Motor neuron (in vitro differentiated cells): ENCODE data around the gene ZNF292. TPM values are rescaled to one million over a fixed set of nuclear protein-coding genes. Genes with fewer than 3 reads are reported as not detected.
A peak's percentile ranks its signal among the peaks of the same experiment; 100 is the strongest.
"Not testable (repeated sequence)": the region's sequence is repeated elsewhere in the genome, so short reads cannot be mapped to it uniquely, and the experiment has no call there.

Source experiments
- ATAC-seq, 8 experiments: fragments of 200-7000 bp; cut with Tn5 transposase; replicated peaks in 6 of 8; 2 replicates each; pipeline ENCODE4 v1.8.0; 2021; ENCODE audit warnings: mild to moderate bottlenecking in 8 of 8, moderate library complexity in 8 of 8
- H3K27ac ChIP-seq, 2 donors: fragments of 250-450 bp; sonication (Bioruptor Pico); 2 replicates each; pipeline ENCODE4 v1.9.0; 2021; ENCODE audit warnings: antibody characterized with exemption in 2 of 2, mild to moderate bottlenecking in 2 of 2, moderate library complexity in 1 of 2
- H3K4me1 ChIP-seq, 2 donors: fragments of 250-450 bp; sonication (Bioruptor Pico); replicated peaks in 1 of 2; 2 replicates each; pipeline ENCODE4 v1.6.1; 2021; ENCODE audit warnings: antibody characterized with exemption in 2 of 2, mild to moderate bottlenecking in 2 of 2, moderate library complexity in 1 of 2
- H3K4me3 ChIP-seq, 5 donors: fragments of 250-450 bp; sonication (Bioruptor Pico); 2 replicates each; pipeline ENCODE4 v1.9.0; 2021; ENCODE audit warnings: antibody characterized with exemption in 5 of 5, mild to moderate bottlenecking in 5 of 5, moderate library complexity in 4 of 5
- WGBS, 10 experiments: fragments of 450-650 bp; shearing (Covaris generic); methylation state at CpG; one replicate each; pipeline ENCODE4 v1.0.0; 2022; 5-methylcytosine and 5-hydroxymethylcytosine counted together
- in situ Hi-C, 9 experiments: fragments of 400-800 bp; cut with MboI; loops; one replicate each; pipeline ENCODE4 v1.15.0; 2021; ENCODE audit warnings: low sequenced_read_pairs in 9 of 9, low pct_unique_long_range_greater_than_20kb in 2 of 9; ENCODE audit not compliant: unreplicated experiment in 9 of 9
- total RNA-seq, 8 experiments: library from RNA; unstranded; fragments of 300-600 nt; gene quantifications; 2 replicates each; pipeline versions ENCODE4 v1.2.3 to v1.2.4, GENCODE V29; 2022

Gene ZNF292
- total RNA-seq, 8 experiments from 2014 or later = 18.2 to 67.0 (median 50.7) TPM

DNA sequence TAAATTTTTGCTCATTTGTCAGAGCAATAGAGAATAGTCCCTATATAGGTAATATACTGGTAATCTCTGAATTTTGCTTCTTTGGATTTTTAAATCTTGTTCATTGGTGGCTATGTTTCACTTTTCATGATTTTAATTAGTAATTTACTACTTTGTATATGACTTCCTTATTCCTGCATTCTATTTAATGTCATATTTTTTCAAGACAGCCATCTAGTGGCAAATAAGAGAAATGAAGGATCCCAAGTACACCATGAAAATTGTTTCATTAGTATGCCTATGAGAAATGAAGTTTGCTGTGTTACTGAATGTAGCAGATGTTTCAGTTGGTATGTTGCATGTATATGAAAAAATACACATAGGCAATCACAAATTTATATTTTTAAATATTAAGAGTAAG, 82.4 kb downstream of the ZNF292 start:
- Histone ChIP-seq H3K27ac (no peak overlapping the region), H3K4me3 (no peak overlapping the region), H3K4me1 (no peaks in the 10 kb centered on the region)
- in situ Hi-C loops = no loop called here
- peak in 3 of 8 experiments; percentile 27 to 53 (median 44) for ATAC-seq

DNA sequence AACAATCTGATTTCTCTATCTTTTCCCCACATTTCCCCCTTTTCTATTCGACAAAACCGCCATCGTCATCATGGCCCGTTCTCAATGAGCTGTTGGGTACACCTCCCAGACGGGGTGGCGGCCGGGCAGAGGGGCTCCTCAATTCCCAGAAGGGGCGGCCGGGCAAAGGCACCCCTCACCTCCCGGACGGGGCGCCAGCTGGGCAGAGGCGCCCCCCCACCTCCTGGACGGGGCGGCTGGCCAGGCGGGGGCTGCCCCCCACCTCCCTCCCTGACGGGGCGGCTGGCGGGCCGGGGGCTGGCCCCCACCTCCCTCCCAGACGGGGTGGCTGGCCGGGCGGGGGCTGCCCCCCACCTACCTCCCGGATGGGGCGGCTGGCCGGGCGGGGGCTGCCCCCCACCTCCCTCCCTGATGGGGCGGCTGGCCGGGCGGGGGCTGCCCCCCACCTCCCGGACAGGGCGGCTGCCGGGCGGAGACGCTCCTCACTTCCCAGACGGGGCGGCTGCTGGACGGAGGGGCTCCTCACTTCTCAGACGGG, 83.8 kb downstream of the ZNF292 start:
- H3K4me1 ChIP-seq, ATAC-seq, H3K4me3 ChIP-seq, H3K27ac ChIP-seq, in situ Hi-C loops: not testable (repeated sequence)
- WGBS, 10 experiments = no CpG with 5 or more reads among the region's 39 CpGs

DNA sequence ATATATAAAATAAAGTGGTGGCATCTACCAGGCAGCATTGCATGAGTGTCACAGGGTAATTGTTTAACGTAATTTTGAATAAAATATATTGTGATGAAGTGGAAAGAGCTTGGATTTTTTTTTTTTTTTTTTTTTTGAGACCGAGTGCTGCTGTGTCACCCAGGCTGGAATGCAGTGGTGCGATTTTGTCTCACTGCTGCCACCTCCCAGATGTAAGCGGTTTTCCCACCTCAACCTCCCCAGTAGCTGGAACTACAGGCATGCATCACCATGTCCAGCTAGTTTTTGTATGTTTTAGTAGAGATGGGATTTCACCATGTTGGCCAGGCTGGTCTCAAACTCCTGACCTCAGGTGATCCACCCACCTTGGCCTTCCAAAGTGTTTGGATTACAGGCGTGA, 85.9 kb downstream of the ZNF292 start:
- Histone ChIP-seq H3K4me1 (no peaks in the 10 kb centered on the region), H3K27ac (no peak overlapping the region), H3K4me3 (no peak overlapping the region)
- 83 to 100% (median 100%) methylated on average over 1 to 5 of the region's 5 CpGs; no CpG with 5 or more reads in 2 of the 10 experiments for WGBS, 10 experiments
- in situ Hi-C loops = no loop called here
- ATAC-seq = no peak

DNA sequence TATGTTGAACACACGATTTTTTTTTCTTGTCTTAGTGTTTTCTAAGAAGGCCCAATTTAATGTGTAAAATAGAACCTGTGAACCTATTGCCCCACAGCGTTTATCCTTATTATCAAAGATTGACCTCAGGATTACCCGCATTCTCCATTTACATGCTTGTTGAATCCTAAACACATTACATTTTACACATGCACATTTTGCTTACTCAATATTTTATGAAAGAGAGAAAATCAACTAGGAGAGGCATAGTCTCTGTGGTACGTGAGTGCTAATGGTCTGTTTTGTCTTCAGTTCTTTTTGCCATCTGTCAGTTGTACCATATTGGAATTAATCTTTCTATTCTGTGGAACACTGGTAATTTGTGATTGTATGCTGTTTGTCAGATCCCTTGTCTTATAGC, 86.9 kb downstream of the ZNF292 start:
- WGBS, 10 experiments = 13 to 93% (median 67%) methylated on average over 1 to 4 of the region's 4 CpGs; no CpG with 5 or more reads in 1 of the 10 experiments
- Histone ChIP-seq H3K4me1 (no peaks in the 10 kb centered on the region), H3K27ac (no peak overlapping the region), H3K4me3 (no peak overlapping the region)
- in situ Hi-C loops = no loop called here
- ATAC-seq = peak in 2 of 8 experiments; percentile 73 to 90

DNA sequence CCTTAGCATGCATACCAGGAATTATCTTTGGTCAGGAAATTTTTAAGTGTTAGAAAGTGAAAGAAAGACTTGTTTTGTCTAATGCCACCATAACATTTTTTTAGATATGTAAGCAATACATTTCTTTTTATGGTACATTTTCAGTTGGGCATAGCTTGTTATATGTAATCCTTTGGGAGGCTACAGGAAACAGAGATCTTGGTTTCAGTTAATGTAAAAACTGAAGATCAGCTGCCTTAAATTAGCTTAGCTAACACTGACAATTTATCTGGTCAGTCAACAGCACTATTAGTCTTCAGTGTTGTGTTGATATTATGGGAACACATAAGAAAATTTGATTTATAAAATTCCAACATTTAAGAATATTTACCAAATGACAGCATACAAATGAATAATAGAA, 88.4 kb downstream of the ZNF292 start:
- ATAC-seq = no peak
- Histone ChIP-seq H3K27ac (no peak overlapping the region), H3K4me1 (no peaks in the 10 kb centered on the region), H3K4me3 (no peak overlapping the region)
- in situ Hi-C loops = no loop called here

DNA sequence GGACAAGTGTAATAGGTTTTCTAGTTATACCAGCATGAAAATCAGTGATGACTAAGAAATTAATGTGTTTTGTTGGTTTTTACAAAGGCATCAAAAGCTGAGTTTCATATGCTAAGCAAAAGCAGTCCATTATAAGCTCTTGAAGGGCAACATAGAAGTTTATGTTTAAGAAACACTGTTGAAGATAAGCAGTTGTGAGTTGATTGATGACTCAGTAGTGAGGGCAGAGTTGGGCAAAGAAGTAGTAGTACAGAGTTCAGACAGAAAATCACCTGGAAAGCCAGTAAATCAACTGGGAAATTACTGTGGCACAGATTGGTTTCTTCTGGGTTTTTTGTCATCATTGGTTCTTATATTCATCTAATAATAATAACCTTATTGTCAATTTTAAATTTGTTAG, 89.0 kb downstream of the ZNF292 start:
- no peak overlapping the region for H3K27ac ChIP-seq
- ATAC-seq = no peak
- no peak overlapping the region for H3K4me3 ChIP-seq
- in situ Hi-C loops = no loop called here
- no peaks in the 10 kb centered on the region for H3K4me1 ChIP-seq

DNA sequence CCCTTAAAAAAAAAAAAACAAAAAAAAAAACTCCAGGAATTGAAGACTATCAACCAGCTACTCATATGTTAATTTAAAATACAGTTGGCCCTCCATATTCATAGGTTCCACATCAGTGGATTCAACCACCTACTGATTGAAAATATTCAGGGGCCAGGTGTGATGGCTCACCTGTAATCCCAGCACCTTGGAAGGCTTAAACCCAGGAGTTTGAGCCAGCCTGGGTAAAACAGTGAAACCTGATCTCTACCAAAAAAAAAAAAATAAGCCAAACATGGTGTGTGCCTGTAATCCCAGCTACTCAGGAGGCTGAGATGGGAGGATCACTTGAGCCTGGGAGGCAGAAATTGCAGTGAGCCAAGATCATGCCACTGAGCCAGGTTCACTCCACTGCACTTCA, 94.7 kb downstream of the ZNF292 start:
- Histone ChIP-seq H3K4me3 (no peak overlapping the region), H3K4me1 (no peaks in the 10 kb centered on the region), H3K27ac (no peak overlapping the region)
- no peak for ATAC-seq
- in situ Hi-C loops = no loop called here

DNA sequence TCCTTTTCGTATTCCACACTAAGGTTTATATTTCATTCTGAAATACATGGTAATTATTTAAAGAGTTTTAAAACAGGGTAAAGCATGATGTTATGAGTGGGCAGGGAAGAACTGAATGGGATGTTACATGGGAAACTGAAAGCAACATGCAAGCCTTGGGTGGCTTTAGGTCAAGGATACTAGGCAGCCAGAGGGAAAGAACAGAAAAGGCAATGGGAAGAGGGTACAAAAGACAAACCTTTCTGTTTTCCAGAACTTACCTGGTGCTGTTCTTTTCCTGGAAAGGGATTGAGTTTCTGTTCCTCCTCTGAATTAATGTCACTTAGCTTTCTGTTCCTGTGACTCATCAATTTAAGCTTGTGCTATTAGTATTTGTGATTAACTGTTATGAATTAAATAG, 95.9 kb downstream of the ZNF292 start:
- no peak for ATAC-seq
- 45 to 100% (median 100%) methylated on average over 1 of the region's 1 CpG; no CpG with 5 or more reads in 1 of the 10 experiments for WGBS, 10 experiments
- H3K4me3 ChIP-seq = no peak overlapping the region
- in situ Hi-C loops = no loop called here
- no peak overlapping the region for H3K27ac ChIP-seq
- no peaks in the 10 kb centered on the region for H3K4me1 ChIP-seq

DNA sequence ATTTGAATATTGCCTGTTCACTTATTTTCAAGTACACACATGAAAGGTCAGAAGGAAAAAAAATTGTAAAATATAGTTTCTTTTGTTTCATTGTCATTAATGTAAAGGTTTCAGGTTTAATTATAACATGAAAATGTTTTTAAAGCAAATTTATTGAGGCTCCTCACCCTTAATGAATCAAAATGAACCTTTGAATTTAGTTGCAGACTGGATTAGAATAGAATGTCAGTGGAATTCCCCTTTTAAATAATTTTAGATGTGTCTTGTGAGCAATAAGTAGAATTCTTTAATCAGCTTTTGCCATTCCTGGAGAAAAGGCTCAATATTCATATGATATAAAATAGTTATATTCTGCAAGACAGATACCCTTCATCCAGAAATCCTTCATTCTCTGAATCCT, 96.4 kb downstream of the ZNF292 start:
- in situ Hi-C loops = no loop called here
- Histone ChIP-seq H3K4me3 (no peak overlapping the region), H3K27ac (no peak overlapping the region), H3K4me1 (no peaks in the 10 kb centered on the region)
- ATAC-seq = no peak

DNA sequence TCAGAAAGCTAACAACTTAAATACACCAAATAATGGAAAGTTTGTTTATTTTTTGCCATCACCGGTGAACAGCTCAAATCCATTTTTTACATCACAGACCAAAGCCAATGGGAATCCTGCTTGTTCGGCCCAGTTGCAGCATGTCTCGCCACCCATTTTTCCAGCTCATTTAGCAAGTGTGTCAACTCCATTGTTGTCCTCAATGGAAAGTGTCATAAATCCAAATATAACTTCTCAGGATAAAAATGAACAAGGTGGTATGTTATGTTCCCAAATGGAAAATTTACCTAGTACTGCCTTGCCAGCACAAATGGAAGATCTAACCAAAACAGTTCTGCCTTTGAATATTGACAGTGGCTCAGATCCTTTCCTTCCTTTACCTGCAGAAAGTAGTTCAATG, 101.7 kb downstream of the ZNF292 start:
- in situ Hi-C loops = no loop called here
- 83 to 100% (median 95%) methylated on average over 1 to 3 of the region's 3 CpGs; no CpG with 5 or more reads in 1 of the 10 experiments for WGBS, 10 experiments
- no peaks in the 10 kb centered on the region for H3K4me1 ChIP-seq
- H3K27ac ChIP-seq = no peak overlapping the region
- ATAC-seq = no peak
- H3K4me3 ChIP-seq = no peak overlapping the region

DNA sequence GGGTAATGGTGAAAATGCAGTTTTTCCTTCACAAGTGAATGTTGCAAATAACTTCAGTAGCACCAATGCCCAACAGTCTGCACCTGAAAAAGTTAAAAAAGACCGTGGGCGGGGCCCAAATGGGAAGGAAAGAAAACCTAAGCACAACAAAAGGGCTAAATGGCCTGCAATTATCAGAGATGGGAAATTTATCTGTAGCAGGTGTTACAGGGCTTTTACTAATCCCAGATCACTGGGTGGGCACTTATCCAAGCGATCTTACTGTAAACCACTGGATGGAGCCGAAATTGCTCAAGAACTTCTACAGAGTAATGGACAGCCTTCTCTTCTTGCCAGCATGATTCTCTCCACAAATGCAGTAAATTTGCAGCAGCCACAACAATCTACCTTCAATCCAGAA, 102.2 kb downstream of the ZNF292 start:
- H3K4me1 ChIP-seq = no peaks in the 10 kb centered on the region
- 91 to 100% (median 100%) methylated on average over 2 to 4 of the region's 4 CpGs; no CpG with 5 or more reads in 1 of the 10 experiments for WGBS, 10 experiments
- no peak overlapping the region for H3K27ac ChIP-seq
- H3K4me3 ChIP-seq = no peak overlapping the region
- in situ Hi-C loops = no loop called here
- no peak for ATAC-seq

DNA sequence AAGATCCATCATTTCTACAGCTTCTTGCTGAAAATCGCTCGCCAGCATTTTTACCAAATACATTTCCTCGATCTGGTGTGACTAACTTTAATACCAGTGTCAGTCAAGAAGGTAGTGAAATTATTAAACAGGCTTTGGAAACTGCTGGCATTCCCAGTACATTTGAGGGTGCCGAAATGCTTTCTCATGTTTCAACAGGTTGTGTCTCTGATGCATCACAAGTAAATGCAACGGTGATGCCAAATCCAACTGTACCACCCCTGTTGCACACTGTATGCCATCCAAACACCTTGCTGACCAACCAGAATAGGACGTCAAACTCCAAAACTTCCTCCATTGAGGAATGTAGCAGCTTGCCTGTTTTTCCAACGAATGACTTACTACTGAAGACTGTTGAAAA, 102.6 kb downstream of the ZNF292 start:
- no peaks in the 10 kb centered on the region for H3K4me1 ChIP-seq
- no peak overlapping the region for H3K4me3 ChIP-seq
- ATAC-seq = no peak
- no peak overlapping the region for H3K27ac ChIP-seq
- 90 to 100% (median 96%) methylated on average over 1 to 7 of the region's 7 CpGs; no CpG with 5 or more reads in 1 of the 10 experiments for WGBS, 10 experiments
- in situ Hi-C loops = no loop called here

DNA sequence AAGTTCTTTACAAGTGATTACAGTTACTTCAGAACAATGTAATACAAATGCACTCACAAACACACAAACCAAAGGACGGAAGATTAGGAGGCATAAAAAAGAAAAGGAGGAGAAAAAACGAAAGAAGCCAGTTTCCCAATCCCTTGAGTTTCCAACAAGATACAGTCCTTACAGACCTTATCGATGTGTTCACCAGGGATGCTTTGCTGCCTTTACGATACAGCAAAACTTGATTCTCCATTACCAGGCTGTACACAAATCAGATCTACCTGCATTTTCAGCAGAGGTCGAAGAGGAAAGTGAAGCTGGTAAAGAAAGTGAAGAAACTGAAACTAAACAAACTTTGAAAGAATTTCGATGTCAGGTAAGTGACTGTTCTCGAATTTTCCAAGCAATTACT, 104.4 kb downstream of the ZNF292 start:
- Histone ChIP-seq H3K27ac (no peak overlapping the region), H3K4me3 (no peak overlapping the region), H3K4me1 (no peaks in the 10 kb centered on the region)
- ATAC-seq = no peak
- WGBS, 10 experiments = 91 to 100% (median 96%) methylated on average over 3 to 7 of the region's 7 CpGs
- in situ Hi-C loops = no loop called here

DNA sequence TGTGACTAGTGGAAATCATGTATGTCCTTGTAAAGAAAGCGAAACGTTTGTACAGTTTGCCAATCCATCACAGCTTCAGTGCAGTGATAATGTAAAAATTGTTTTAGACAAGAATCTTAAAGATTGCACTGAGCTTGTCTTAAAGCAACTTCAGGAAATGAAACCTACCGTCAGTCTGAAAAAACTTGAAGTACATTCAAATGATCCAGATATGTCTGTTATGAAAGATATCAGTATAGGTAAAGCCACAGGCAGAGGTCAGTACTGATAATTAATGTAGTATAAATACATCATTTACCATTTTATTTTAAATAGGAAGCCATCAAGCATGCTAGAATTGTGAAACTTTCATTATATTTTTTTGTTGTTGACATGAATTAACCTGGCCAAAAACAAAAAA, 106.2 kb downstream of the ZNF292 start:
- Histone ChIP-seq H3K4me1 (no peaks in the 10 kb centered on the region), H3K4me3 (no peak overlapping the region), H3K27ac (no peak overlapping the region)
- no peak for ATAC-seq
- in situ Hi-C loops = no loop called here
- 86 to 100% (median 100%) methylated on average over 2 to 3 of the region's 3 CpGs for WGBS, 10 experiments

DNA sequence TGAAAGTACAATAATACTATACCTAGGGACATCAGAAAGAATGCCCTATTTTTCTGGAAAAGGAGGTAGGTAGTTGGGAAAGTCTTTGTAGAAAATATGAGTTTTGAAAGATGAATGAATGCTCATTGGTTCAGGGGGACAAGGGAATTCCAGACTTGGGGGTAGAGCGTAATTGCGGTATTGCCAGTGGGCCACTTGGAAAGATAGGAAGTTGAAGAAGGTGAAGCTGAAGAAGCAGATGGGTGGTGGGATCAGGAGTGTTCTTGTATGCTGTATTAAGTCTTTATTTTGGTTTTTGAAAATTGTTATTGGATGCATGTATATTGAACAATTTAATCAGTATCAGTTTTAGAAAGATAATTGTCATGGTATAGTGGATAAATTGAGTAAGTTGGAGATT, 109.1 kb downstream of the ZNF292 start:
- in situ Hi-C loops = no loop called here
- no peak overlapping the region for H3K4me3 ChIP-seq
- H3K4me1 ChIP-seq = no peaks in the 10 kb centered on the region
- ATAC-seq = no peak
- 70 to 100% (median 100%) methylated on average over 1 to 2 of the region's 2 CpGs; no CpG with 5 or more reads in 2 of the 10 experiments for WGBS, 10 experiments
- H3K27ac ChIP-seq = no peak overlapping the region
